Astrocyte (in vitro differentiated cells and primary cell): ENCODE measurements around the gene SYNM. TPM values are rescaled to one million over a fixed set of nuclear protein-coding genes. Genes with fewer than 3 reads are reported as not detected.

Experiments
- DNase-seq: peaks from one replicate; pipeline ENCODE4 v3.0.0-alpha.2; 2010; ENCODE audit warnings: low read depth
- FAIRE-seq: peaks from 2 replicates; lab custom pipeline; 2011; peaks lifted over from hg19 to GRCh38; lab: Jason Lieb, UNC
- H2AFZ ChIP-seq: 2 replicates; pipeline ENCODE4 v1.6.0; 2012; ENCODE audit warnings: low read depth, low read length, inconsistent platforms
- H3K27ac ChIP-seq: 2 replicates; pipeline ENCODE4 v1.5.1; 2011; ENCODE audit warnings: low read depth, low read length, inconsistent platforms
- H3K27me3 ChIP-seq: 2 replicates; pipeline ENCODE4 v1.6.0; 2011; ENCODE audit warnings: low read length, inconsistent platforms; ENCODE audit not compliant: insufficient read depth
- H3K36me3 ChIP-seq: 2 replicates; pipeline ENCODE4 v1.5.1; 2011; ENCODE audit warnings: low read length, inconsistent platforms; ENCODE audit not compliant: insufficient read depth
- H3K4me1 ChIP-seq: 2 replicates; pipeline ENCODE4 v1.5.1; 2011; ENCODE audit warnings: low read length, inconsistent platforms; ENCODE audit not compliant: insufficient read depth
- H3K4me2 ChIP-seq: 2 replicates; pipeline ENCODE4 v1.6.0; 2012; ENCODE audit warnings: low read length, inconsistent platforms
- H3K4me3 ChIP-seq: 2 replicates; pipeline ENCODE4 v1.5.1; 2011; ENCODE audit warnings: low read depth, mild to moderate bottlenecking, low read length, inconsistent platforms; ENCODE audit not compliant: insufficient read depth
- H3K79me2 ChIP-seq: 2 replicates; pipeline ENCODE4 v1.6.0; 2012; ENCODE audit warnings: mild to moderate bottlenecking, low read length, inconsistent platforms; ENCODE audit not compliant: insufficient read depth
- H3K9ac ChIP-seq: 2 replicates; pipeline ENCODE4 v1.6.0; 2012; ENCODE audit warnings: mild to moderate bottlenecking, low read length, inconsistent platforms
- H3K9me3 ChIP-seq: 2 replicates; pipeline ENCODE4 v1.5.1; 2012; ENCODE audit warnings: low read depth, mild to moderate bottlenecking, low read length, inconsistent platforms; ENCODE audit not compliant: insufficient read depth
- H4K20me1 ChIP-seq: 2 replicates; pipeline ENCODE4 v1.6.0; 2012; ENCODE audit warnings: low read length, inconsistent platforms; ENCODE audit not compliant: insufficient read depth
- H3K27ac Mint-ChIP-seq: one replicate; pipeline ENCODE4 v1.8.0; 2021; ENCODE audit warnings: mild to moderate bottlenecking, mixed read lengths; ENCODE audit not compliant: unreplicated experiment
- H3K27me3 Mint-ChIP-seq: one replicate; pipeline ENCODE4 v1.8.0; 2021; ENCODE audit warnings: low read depth, mixed read lengths; ENCODE audit not compliant: unreplicated experiment
- H3K36me3 Mint-ChIP-seq: one replicate; pipeline ENCODE4 v1.8.0; 2021; ENCODE audit warnings: low read depth, mixed read lengths; ENCODE audit not compliant: unreplicated experiment
- H3K4me1 Mint-ChIP-seq: one replicate; pipeline ENCODE4 v1.8.0; 2021; ENCODE audit warnings: low read depth, mixed read lengths; ENCODE audit not compliant: unreplicated experiment
- H3K4me3 Mint-ChIP-seq: one replicate; pipeline ENCODE4 v1.8.0; 2021; ENCODE audit warnings: mild to moderate bottlenecking, moderate library complexity, mixed read lengths; ENCODE audit not compliant: unreplicated experiment
- H3K9me3 Mint-ChIP-seq: one replicate; pipeline ENCODE4 v1.8.0; 2021; ENCODE audit warnings: mild to moderate bottlenecking, mixed read lengths; ENCODE audit not compliant: unreplicated experiment
- EZH2 ChIP-seq: IDR thresholded peaks from 2 replicates; pipeline ENCODE4 v1.6.1; 2012; ENCODE audit warnings: mild to moderate bottlenecking, low read length, inconsistent platforms; ENCODE audit not compliant: insufficient read depth
- total RNA-seq: library from RNA; stranded (reverse); gene quantifications from 2 replicates; pipeline ENCODE4 v1.2.1, GENCODE V29; 2021
- TF ChIP-seq, protein P1 (sequence below): IDR thresholded peaks from 2 replicates; pipeline ENCODE4 v1.5.1; 2011; ENCODE audit warnings: low read depth, mild to moderate bottlenecking, inconsistent platforms, low read length, moderate library complexity; ENCODE audit not compliant: insufficient read depth

The SYNM gene
- total RNA-seq, 1 donor from 2014 or later: 9.7 TPM

DNA sequence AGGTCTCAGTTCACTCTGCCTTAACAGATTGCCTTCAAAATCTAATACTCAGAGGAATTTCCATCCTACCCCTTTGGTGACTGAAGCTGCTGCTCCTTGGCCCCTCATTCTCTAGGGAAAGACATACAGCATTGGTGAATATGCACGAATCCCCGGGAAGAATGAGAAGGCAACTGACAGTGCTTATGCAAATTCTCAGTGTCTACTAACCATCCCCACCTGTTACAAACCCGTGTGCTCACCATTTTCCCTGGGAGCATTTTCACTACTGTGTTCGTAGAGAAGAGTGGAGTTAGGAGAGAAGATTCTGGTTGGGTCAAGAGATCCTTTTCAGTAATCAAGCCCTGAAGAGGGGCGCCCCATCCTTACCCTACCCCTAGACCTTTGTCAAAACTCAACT lies 37.7 kb downstream of the SYNM start:
- TF ChIP-seq EZH2: no peak
- TF ChIP-seq, protein P1, sequence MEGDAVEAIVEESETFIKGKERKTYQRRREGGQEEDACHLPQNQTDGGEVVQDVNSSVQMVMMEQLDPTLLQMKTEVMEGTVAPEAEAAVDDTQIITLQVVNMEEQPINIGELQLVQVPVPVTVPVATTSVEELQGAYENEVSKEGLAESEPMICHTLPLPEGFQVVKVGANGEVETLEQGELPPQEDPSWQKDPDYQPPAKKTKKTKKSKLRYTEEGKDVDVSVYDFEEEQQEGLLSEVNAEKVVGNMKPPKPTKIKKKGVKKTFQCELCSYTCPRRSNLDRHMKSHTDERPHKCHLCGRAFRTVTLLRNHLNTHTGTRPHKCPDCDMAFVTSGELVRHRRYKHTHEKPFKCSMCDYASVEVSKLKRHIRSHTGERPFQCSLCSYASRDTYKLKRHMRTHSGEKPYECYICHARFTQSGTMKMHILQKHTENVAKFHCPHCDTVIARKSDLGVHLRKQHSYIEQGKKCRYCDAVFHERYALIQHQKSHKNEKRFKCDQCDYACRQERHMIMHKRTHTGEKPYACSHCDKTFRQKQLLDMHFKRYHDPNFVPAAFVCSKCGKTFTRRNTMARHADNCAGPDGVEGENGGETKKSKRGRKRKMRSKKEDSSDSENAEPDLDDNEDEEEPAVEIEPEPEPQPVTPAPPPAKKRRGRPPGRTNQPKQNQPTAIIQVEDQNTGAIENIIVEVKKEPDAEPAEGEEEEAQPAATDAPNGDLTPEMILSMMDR: no peak
- Histone ChIP-seq H2AFZ (no peak overlapping the region), H3K4me1 (no peaks in the 10 kb centered on the region), H3K4me3 (no peak overlapping the region), H3K79me2 (no peaks in the 10 kb centered on the region), H3K36me3 (no peaks in the 10 kb centered on the region), H3K27ac (no peak overlapping the region), H3K4me2 (no peak overlapping the region), H3K27me3 (no peaks in the 10 kb centered on the region), H3K9me3 (no peaks in the 10 kb centered on the region), H3K9ac (no peak overlapping the region), H4K20me1 (no peaks in the 10 kb centered on the region)
- no peak overlapping the region for H3K27ac Mint-ChIP-seq
- no peak overlapping the region for H3K4me3 Mint-ChIP-seq
- no peaks in the 10 kb centered on the region for H3K9me3 Mint-ChIP-seq
- H3K4me1 Mint-ChIP-seq: peaks cover 4% of the 10 kb centered on the region
- FAIRE-seq (no peak), DNase-seq (no peak)
- H3K27me3 Mint-ChIP-seq: no peaks in the 10 kb centered on the region
- peaks cover 19% of the 10 kb centered on the region for H3K36me3 Mint-ChIP-seq

DNA sequence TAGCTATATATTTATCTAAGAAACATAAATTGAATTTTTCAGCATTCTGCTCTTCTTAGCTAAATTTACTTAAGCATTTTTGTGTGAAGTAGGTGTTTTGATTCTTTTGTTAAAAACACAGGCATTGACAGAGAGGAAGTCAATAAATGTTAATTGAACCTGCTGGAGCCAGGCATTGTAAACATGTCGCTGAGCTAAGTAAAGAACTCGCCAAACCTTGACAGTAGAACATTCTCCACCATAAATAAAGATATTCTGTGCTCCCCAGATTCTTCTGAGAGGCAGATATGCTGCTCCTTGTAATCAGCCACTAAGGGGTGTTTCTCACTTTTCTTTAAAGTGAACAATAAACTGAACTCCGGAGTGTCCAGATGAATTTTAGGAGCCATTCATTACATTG lies 38.4 kb downstream of the SYNM start:
- TF ChIP-seq, protein P1: no peak
- TF ChIP-seq EZH2: no peak
- H3K27me3 Mint-ChIP-seq: no peaks in the 10 kb centered on the region
- peaks cover 4% of the 10 kb centered on the region for H3K4me1 Mint-ChIP-seq
- H3K4me2 ChIP-seq: no peak overlapping the region
- H3K9me3 ChIP-seq: no peaks in the 10 kb centered on the region
- no peak overlapping the region for H2AFZ ChIP-seq
- DNase-seq: no peak
- no peak overlapping the region for H3K4me3 Mint-ChIP-seq
- H3K79me2 ChIP-seq: no peaks in the 10 kb centered on the region
- H3K4me1 ChIP-seq: no peaks in the 10 kb centered on the region
- no peaks in the 10 kb centered on the region for H3K36me3 ChIP-seq
- H4K20me1 ChIP-seq: no peaks in the 10 kb centered on the region
- no peak for FAIRE-seq
- no peak overlapping the region for H3K27ac Mint-ChIP-seq
- no peak overlapping the region for H3K27ac ChIP-seq
- no peaks in the 10 kb centered on the region for H3K27me3 ChIP-seq
- no peak overlapping the region for H3K9ac ChIP-seq
- H3K36me3 Mint-ChIP-seq: peaks cover 21% of the 10 kb centered on the region
- H3K9me3 Mint-ChIP-seq: no peaks in the 10 kb centered on the region
- H3K4me3 ChIP-seq: no peak overlapping the region

- Histone ChIP-seq H3K4me3 (no peak overlapping the region), H2AFZ (no peak overlapping the region), H3K4me1 (no peaks in the 10 kb centered on the region), H3K9me3 (no peaks in the 10 kb centered on the region), H3K9ac (no peak overlapping the region), H3K4me2 (no peak overlapping the region), H3K27ac (no peak overlapping the region), H3K36me3 (no peaks in the 10 kb centered on the region), H4K20me1 (no peaks in the 10 kb centered on the region), H3K27me3 (no peaks in the 10 kb centered on the region), H3K79me2 (no peaks in the 10 kb centered on the region)
- TF ChIP-seq EZH2: no peak
- TF ChIP-seq, protein P1: no peak
- Mint-ChIP-seq H3K9me3 (no peaks in the 10 kb centered on the region), H3K36me3 (peaks cover 25% of the 10 kb centered on the region), H3K4me3 (no peak overlapping the region), H3K4me1 (peaks cover 7% of the 10 kb centered on the region), H3K27ac (no peak overlapping the region), H3K27me3 (no peaks in the 10 kb centered on the region)
- DNase-seq (no peak), FAIRE-seq (no peak)
These were observed 39.1 kb downstream of the SYNM start for GRCh38 chr15:99143655-99144610.
